Activated CD4-positive, alpha-beta T cell treated with anti-CD3 and anti-CD28 coated beads for 48 hours (primary cell): ENCODE measurements around the gene SULT1A3.
"Not testable (repeated sequence)": the region's sequence is repeated elsewhere in the genome, so short reads cannot be mapped to it uniquely, and the experiment has no call there.

ENCODE experiments used
- DNase-seq: peaks from one replicate; pipeline ENCODE4 v3.0.0-alpha.2; 2020

Gene SULT1A3

GRCh38 chr16:30187556-30187865 lies 11.5 kb upstream of the SULT1A3 start:
- DNase-seq, result no peak

- no peak for DNase-seq
These were observed 11.0 kb upstream of the SULT1A3 start for GRCh38 chr16:30187971-30188561.

GRCh38 chr16:30191158-30191557 lies 7.9 kb upstream of the SULT1A3 start:
- not testable (repeated sequence) for DNase-seq

GRCh38 chr16:30193098-30193497 lies 6.0 kb upstream of the SULT1A3 start:
- DNase-seq, result not testable (repeated sequence)

GRCh38 chr16:30193615-30194014 lies 5.4 kb upstream of the SULT1A3 start, which contains the start of the genes BOLA2B and SLX1A:
BOLA2B (minus strand) TSS chr16:30193666; CDS start chr16:30193595, 71 bp downstream.
SLX1A (plus strand) TSS chr16:30193875; CDS start chr16:30194085, 210 bp downstream.
- not testable (repeated sequence) for DNase-seq

GRCh38 chr16:30194172-30194925 lies 4.7 kb upstream of the SULT1A3 start:
- DNase-seq, result not testable (repeated sequence)

GRCh38 chr16:30197001-30197400 lies 2.1 kb upstream of the SULT1A3 start:
- not testable (repeated sequence) for DNase-seq

- DNase-seq, result not testable (repeated sequence)
These were observed 721 bp downstream of the SULT1A3 start for GRCh38 chr16:30199608-30200343.

- DNase-seq, result peak; percentile 1
These were observed 6.6 kb downstream of the SULT1A3 start for GRCh38 chr16:30205541-30206236.

- DNase-seq, result not testable (repeated sequence)
These were observed 7.2 kb downstream of the SULT1A3 start for GRCh38 chr16:30206252-30206651.

- DNase-seq, result peak; percentile 1
These were observed 8.1 kb downstream of the SULT1A3 start for GRCh38 chr16:30207063-30207704.

GRCh38 chr16:30209032-30209431 lies 10.0 kb downstream of the SULT1A3 start:
- DNase-seq, result not testable (repeated sequence)

- not testable (repeated sequence) for DNase-seq
These were observed 12.4 kb downstream of the SULT1A3 start for GRCh38 chr16:30211414-30211813.

- not testable (repeated sequence) for DNase-seq
These were observed 18.0 kb downstream of the SULT1A3 start for GRCh38 chr16:30217082-30217481.

GRCh38 chr16:30248379-30248778 lies 49.3 kb downstream of the SULT1A3 start, which contains the start of gene NPIPB13:
NPIPB13 (minus strand) TSS chr16:30248479; CDS start chr16:30245573, 2,906 bp downstream.
- DNase-seq, result not testable (repeated sequence)
